ENCODE data around the gene TNNI3. TPM values are rescaled to one million over a fixed set of nuclear protein-coding genes. Genes with fewer than 3 reads are reported as not detected.

Gene TNNI3
- total RNA-seq, 6 donors from 2014 or later, result 1.0 to 14.6 (median 5.9) TPM

- no peak for TF ChIP-seq CTCF (IDR thresholded peaks at IDR 0.05)
- TF ChIP-seq EP300 (IDR thresholded peaks at IDR 0.05), result no peak
- no peak for TF ChIP-seq POLR2A (IDR thresholded peaks at IDR 0.05)
- TF ChIP-seq POLR2AphosphoS5 (IDR thresholded peaks at IDR 0.05), result no peak
- ATAC-seq (ENCODE audit: low FRiP score in 2 of 2) (peak; percentile 98), DNase-seq (peak; percentile 93 to 95)
- Histone ChIP-seq H3K4me3 (peak within 1 kb of the TSS; percentile 29 to 60 (median 49)), H3K4me1 (peaks cover 4 to 20% (median 9%) of the 10 kb centered on the region in 4 donors), H3K27me3 (peaks cover 0 to 39% (median 15%) of the 10 kb centered on the region in 4 donors), H3K36me3 (no peaks in the 10 kb centered on the region), H3K27ac (no peak within 1 kb of the TSS), H3K9me3 (no peaks in the 10 kb centered on the region)
- WGBS, 2 donors, result 3% methylated on average over 28 to 33 of the region's 33 CpGs
Measured at GRCh38 chr19:55166530-55167268, 9.2 kb upstream of the TNNI3 start, which contains the start of gene DNAAF3. TSS of gene DNAAF3 (minus strand) at chr19:55166613. CDS start at chr19:55166413, 200 bp downstream.

GRCh38 chr19:55165952-55166529 is 8.5 kb upstream of the TNNI3 start:
- Histone ChIP-seq H3K27ac (no peak overlapping the region), H3K36me3 (no peaks in the 10 kb centered on the region), H3K4me3 (peak overlapping the region; percentile 29 to 60 (median 49)), H3K9me3 (no peaks in the 10 kb centered on the region), H3K27me3 (peaks cover 0 to 44% (median 18%) of the 10 kb centered on the region in 4 donors), H3K4me1 (peaks cover 4 to 21% (median 9%) of the 10 kb centered on the region in 4 donors)
- ATAC-seq (ENCODE audit: low FRiP score in 2 of 2), result peak; percentile 56 to 92
- peak; percentile 66 to 86 for DNase-seq
- no peak for TF ChIP-seq POLR2A (IDR thresholded peaks at IDR 0.05)
- peak in 2 of 6 experiments; percentile 15 to 47 for TF ChIP-seq CTCF (IDR thresholded peaks at IDR 0.05)
- 3 to 7% methylated on average over 16 to 30 of the region's 34 CpGs for WGBS, 2 donors

- H3K27ac ChIP-seq, result no peak overlapping the region
- WGBS, 2 donors, result 32 to 34% methylated on average over 28 to 54 of the region's 61 CpGs
- peaks cover 2 to 24% (median 5%) of the 10 kb centered on the region in 4 donors for H3K4me1 ChIP-seq
- no peaks in the 10 kb centered on the region for H3K9me3 ChIP-seq
- DNase-seq (peak in 1 of 2 donors; percentile 74), ATAC-seq (ENCODE audit: low FRiP score in 2 of 2) (no peak)
- peaks cover 0 to 49% (median 20%) of the 10 kb centered on the region in 4 donors for H3K27me3 ChIP-seq
- no peak for TF ChIP-seq POLR2A (IDR thresholded peaks at IDR 0.05)
- TF ChIP-seq EP300 (IDR thresholded peaks at IDR 0.05), result no peak
- no peak for TF ChIP-seq POLR2AphosphoS5 (IDR thresholded peaks at IDR 0.05)
- no peak for TF ChIP-seq CTCF (IDR thresholded peaks at IDR 0.05)
- no peaks in the 10 kb centered on the region for H3K36me3 ChIP-seq
- no peak overlapping the region for H3K4me3 ChIP-seq
Measured at GRCh38 chr19:55161571-55162322, 4.2 kb upstream of the TNNI3 start.

- Histone ChIP-seq H3K4me1 (peaks cover 4 to 24% (median 7%) of the 10 kb centered on the region in 4 donors), H3K36me3 (no peaks in the 10 kb centered on the region), H3K27ac (no peak overlapping the region), H3K4me3 (no peak overlapping the region), H3K27me3 (peaks cover 0 to 49% (median 21%) of the 10 kb centered on the region in 4 donors), H3K9me3 (no peaks in the 10 kb centered on the region)
- ATAC-seq (ENCODE audit: low FRiP score in 2 of 2), result no peak
- DNase-seq, result no peak
- 11% methylated on average over 31 of the region's 32 CpGs; no CpG with 5 or more reads in 1 of the 2 donors for WGBS, 2 donors
- no peak for TF ChIP-seq CTCF (IDR thresholded peaks at IDR 0.05)
- TF ChIP-seq EP300 (IDR thresholded peaks at IDR 0.05), result no peak
- TF ChIP-seq POLR2AphosphoS5 (IDR thresholded peaks at IDR 0.05), result no peak
- TF ChIP-seq POLR2A (IDR thresholded peaks at IDR 0.05), result no peak
Measured at GRCh38 chr19:55160986-55161365, 3.4 kb upstream of the TNNI3 start.
